Upper lobe of left lung (tissue), 6 donors: ENCODE measurements around the gene HCK. TPM values are rescaled to one million over a fixed set of nuclear protein-coding genes. Genes with fewer than 3 reads are reported as not detected.

Source experiments
- ATAC-seq, 2 donors: fragments of 200-7000 bp; cut with Tn5 transposase; one replicate each; pipeline ENCODE4 v1.9.1; 2022; ENCODE audit warnings: mild to moderate bottlenecking in 2 of 2, moderate library complexity in 2 of 2; ENCODE audit not compliant: low FRiP score in 2 of 2
- DNase-seq, 2 donors: peaks; one replicate each; pipeline ENCODE4 v3.0.0-alpha.2; 2019 to 2020
- H3K27ac ChIP-seq, 4 donors: fragments of 200-600 bp; sonication (generic); one replicate each; pipeline ENCODE4 v1.5.1; 2016 to 2019
- H3K27me3 ChIP-seq, 4 donors: fragments of 200-600 bp; sonication (generic); one replicate each; pipeline ENCODE4 v1.5.1; 2017 to 2019
- H3K36me3 ChIP-seq, 4 donors: fragments of 200-600 bp; sonication (generic); one replicate each; pipeline ENCODE4 v1.5.1; 2016 to 2019
- H3K4me1 ChIP-seq, 4 donors: fragments of 200-600 bp; sonication (generic); one replicate each; pipeline ENCODE4 v1.5.1; 2018 to 2019
- H3K4me3 ChIP-seq, 4 donors: fragments of 200-600 bp; sonication (generic); one replicate each; pipeline ENCODE4 v1.5.1; 2017 to 2019; ENCODE audit warnings: mild to moderate bottlenecking in 2 of 4, moderate library complexity in 1 of 4
- H3K9me3 ChIP-seq, 4 donors: fragments of 200-600 bp; sonication (generic); one replicate each; pipeline ENCODE4 v1.5.1; 2018 to 2019
- CTCF ChIP-seq, 6 experiments: fragments of 450-650 bp in 4 of 6; fragments of 200-600 bp in 2 of 6; sonication (generic) in 2 of 6; IDR thresholded peaks; one replicate each; pipeline ENCODE4 v1.5.1; 2016 to 2019; ENCODE audit warnings: antibody characterized with exemption in 6 of 6
- EP300 ChIP-seq, 4 donors: sonication (generic); formaldehyde crosslinking; IDR thresholded peaks; one replicate each; pipeline ENCODE4 v1.5.1; 2017; ENCODE audit warnings: antibody characterized with exemption in 4 of 4, control low read depth in 2 of 4
- POLR2A ChIP-seq, 4 donors: fragments of 450-650 bp; IDR thresholded peaks; one replicate each; pipeline ENCODE4 v1.5.1; 2016 to 2017; ENCODE audit warnings: antibody characterized with exemption in 4 of 4, mild to moderate bottlenecking in 2 of 4
- POLR2AphosphoS5 ChIP-seq, 2 donors: sonication (generic); formaldehyde crosslinking; IDR thresholded peaks; one replicate each; pipeline ENCODE4 v1.5.1; 2017; ENCODE audit warnings: antibody characterized with exemption in 2 of 2
- WGBS, 2 donors: methylation state at CpG; one replicate each; pipeline ENCODE4 v1.1.5; 2017 to 2018; 5-methylcytosine and 5-hydroxymethylcytosine counted together
- total RNA-seq, 6 donors: library from RNA; depleted of rRNA in 4 of 6; stranded (reverse); fragments of >200 nt in 4 of 6; gene quantifications; one replicate each; pipeline versions ENCODE4 v1.1.0 to v1.2.1, GENCODE V29; 2016 to 2021
- donor health status: DM: no; HTN: no; CAD: no; lungs with moderate emphysema.
- donor health status: DM: no; HTN: yes; CAD: no; lungs with severe emphysema.

Gene HCK
- 10 to 100 TPM; 27.7 to 93.9 (median 69.1) TPM for total RNA-seq

- ATAC-seq: peak; percentile 75 to 91
- Histone ChIP-seq H3K4me1 (peaks cover 2 to 23% (median 16%) of the 10 kb centered on the region in 4 donors), H3K27ac (peak within 1 kb of the TSS; percentile 83 to 93 (median 92)), H3K27me3 (peaks cover 0 to 20% (median 9%) of the 10 kb centered on the region in 4 donors), H3K36me3 (no peaks in the 10 kb centered on the region), H3K9me3 (no peaks in the 10 kb centered on the region), H3K4me3 (peak within 1 kb of the TSS in 3 of 4 donors; percentile 42 to 51 (median 49))
- 4 to 5% methylated on average over 24 of the region's 58 CpGs for WGBS, 2 donors
- DNase-seq: peak; percentile 74 to 87
- TF ChIP-seq POLR2AphosphoS5 (IDR thresholded peaks at IDR 0.05): peak in 1 of 2 donors; percentile 13
- TF ChIP-seq EP300 (IDR thresholded peaks at IDR 0.05): no peak
- TF ChIP-seq POLR2A (IDR thresholded peaks at IDR 0.05): peak in 2 of 4 donors; percentile 35 to 74
These were observed at the start of gene HCK for GRCh38 chr20:32052090-32052777. Gene HCK, plus strand, starts transcription at chr20:32052242.

GRCh38 chr20:32003325-32003724, 48.7 kb upstream of the HCK start:
- peaks cover 7 to 11% (median 9%) of the 10 kb centered on the region in 4 donors for H3K4me1 ChIP-seq
- no peak overlapping the region for H3K27ac ChIP-seq
- no peaks in the 10 kb centered on the region for H3K36me3 ChIP-seq
- DNase-seq (no peak), ATAC-seq (no peak)
- H3K27me3 ChIP-seq: no peaks in the 10 kb centered on the region
- no peaks in the 10 kb centered on the region for H3K9me3 ChIP-seq
- no peak overlapping the region for H3K4me3 ChIP-seq
- WGBS, 2 donors: 63 to 84% methylated on average over 2 of the region's 2 CpGs
- TF ChIP-seq POLR2AphosphoS5 (IDR thresholded peaks at IDR 0.05) (no peak), POLR2A (IDR thresholded peaks at IDR 0.05) (no peak), CTCF (IDR thresholded peaks at IDR 0.05) (no peak), EP300 (IDR thresholded peaks at IDR 0.05) (no peak)

- Histone ChIP-seq H3K4me3 (no peak overlapping the region), H3K27ac (no peak overlapping the region), H3K4me1 (peaks cover 11 to 23% (median 18%) of the 10 kb centered on the region in 4 donors), H3K36me3 (no peaks in the 10 kb centered on the region), H3K9me3 (no peaks in the 10 kb centered on the region), H3K27me3 (no peaks in the 10 kb centered on the region)
- no peak for ATAC-seq
- no peak for DNase-seq
- TF ChIP-seq EP300 (IDR thresholded peaks at IDR 0.05) (no peak), POLR2AphosphoS5 (IDR thresholded peaks at IDR 0.05) (no peak), CTCF (IDR thresholded peaks at IDR 0.05) (no peak), POLR2A (IDR thresholded peaks at IDR 0.05) (no peak)
These were observed 47.1 kb upstream of the HCK start for GRCh38 chr20:32004963-32005362.

GRCh38 chr20:32006053-32006452, 46.0 kb upstream of the HCK start:
- ATAC-seq (no peak), DNase-seq (no peak)
- Histone ChIP-seq H3K27me3 (no peaks in the 10 kb centered on the region), H3K36me3 (no peaks in the 10 kb centered on the region), H3K9me3 (no peaks in the 10 kb centered on the region), H3K4me1 (peaks cover 11 to 24% (median 18%) of the 10 kb centered on the region in 4 donors), H3K4me3 (no peak overlapping the region), H3K27ac (peak overlapping the region in 2 of 4 donors; percentile 57 to 77)
- TF ChIP-seq CTCF (IDR thresholded peaks at IDR 0.05) (no peak), POLR2AphosphoS5 (IDR thresholded peaks at IDR 0.05) (no peak), POLR2A (IDR thresholded peaks at IDR 0.05) (no peak), EP300 (IDR thresholded peaks at IDR 0.05) (no peak)
- 85 to 88% methylated on average over 5 of the region's 5 CpGs for WGBS, 2 donors

GRCh38 chr20:32006841-32007786, 44.9 kb upstream of the HCK start:
- H3K27ac ChIP-seq: peak overlapping the region; percentile 10 to 77 (median 46)
- H3K9me3 ChIP-seq: no peaks in the 10 kb centered on the region
- H3K4me3 ChIP-seq: no peak overlapping the region
- WGBS, 2 donors: 56% methylated on average over 8 of the region's 8 CpGs
- peaks cover 11 to 24% (median 18%) of the 10 kb centered on the region in 4 donors for H3K4me1 ChIP-seq
- no peaks in the 10 kb centered on the region for H3K36me3 ChIP-seq
- TF ChIP-seq CTCF (IDR thresholded peaks at IDR 0.05) (no peak), POLR2AphosphoS5 (IDR thresholded peaks at IDR 0.05) (no peak), POLR2A (IDR thresholded peaks at IDR 0.05) (no peak), EP300 (IDR thresholded peaks at IDR 0.05) (no peak)
- DNase-seq (no peak), ATAC-seq (no peak)
- H3K27me3 ChIP-seq: no peaks in the 10 kb centered on the region
